ENCODE data around the gene CSK. TPM values are rescaled to one million over a fixed set of nuclear protein-coding genes. Genes with fewer than 3 reads are reported as not detected.

Gene CSK
- total RNA-seq, 1 donor from 2014 or later, result 65.6 TPM

DNA sequence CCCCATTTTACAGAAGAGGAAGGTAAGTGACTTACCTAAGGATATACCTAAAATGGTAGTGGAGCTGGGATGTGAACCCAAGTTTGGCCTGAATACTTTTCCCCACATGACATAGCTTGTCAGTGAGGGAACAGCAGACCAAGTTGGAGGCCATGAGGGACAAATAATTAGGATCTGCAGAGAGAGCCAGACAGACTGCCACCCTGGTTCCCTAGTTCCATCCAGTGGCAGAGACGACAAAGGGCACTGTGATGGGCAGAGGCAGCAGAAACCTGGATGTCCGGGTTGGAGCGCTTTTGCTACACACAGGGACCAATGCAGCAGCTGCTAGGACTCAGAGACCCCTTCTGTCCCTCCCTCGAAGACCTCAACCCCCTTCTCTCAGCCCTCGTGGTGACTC is 45.7 kb downstream of the CSK start:
- ATAC-seq (no peak), DNase-seq (no peak)
- TF ChIP-seq CTCF (IDR thresholded peaks at IDR 0.05), result no peak
- no peaks in the 10 kb centered on the region for H3K4me1 ChIP-seq
- H3K9me3 ChIP-seq, result no peaks in the 10 kb centered on the region
- peaks cover 25% of the 10 kb centered on the region for H3K27me3 ChIP-seq
- H3K4me3 ChIP-seq, result no peak overlapping the region
- no peak overlapping the region for H3K27ac ChIP-seq
- no peaks in the 10 kb centered on the region for H3K36me3 ChIP-seq
- intact Hi-C loops (cut with DNase I), result no loop called here

DNA sequence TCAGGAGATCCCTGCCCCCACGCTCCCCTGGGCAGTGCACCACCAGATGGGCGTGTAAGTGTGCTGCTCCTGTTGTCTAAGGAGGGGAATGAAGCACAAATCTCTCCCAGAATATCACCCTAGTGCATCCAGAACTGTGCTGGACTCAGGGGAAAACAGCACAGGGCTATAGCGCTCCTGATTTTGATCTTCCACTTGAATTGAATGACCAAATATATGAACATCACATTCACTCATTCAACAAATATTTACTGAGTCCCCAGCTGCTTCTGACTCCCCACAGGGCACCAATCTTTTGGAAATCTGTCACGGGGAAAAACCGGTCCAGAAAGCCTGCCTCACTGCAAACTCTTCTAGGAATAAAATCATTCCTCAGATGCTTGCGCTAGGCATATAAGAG is 47.0 kb downstream of the CSK start:
- no peak overlapping the region for H3K27ac ChIP-seq
- no peaks in the 10 kb centered on the region for H3K4me1 ChIP-seq
- DNase-seq, result no peak
- H3K9me3 ChIP-seq, result no peaks in the 10 kb centered on the region
- TF ChIP-seq CTCF (IDR thresholded peaks at IDR 0.05), result no peak
- intact Hi-C loops (cut with DNase I), result no loop called here
- no peaks in the 10 kb centered on the region for H3K36me3 ChIP-seq
- no peak overlapping the region for H3K4me3 ChIP-seq
- no peak for ATAC-seq
- peaks cover 25% of the 10 kb centered on the region for H3K27me3 ChIP-seq

GRCh38 chr15:74829486-74829885 is 47.6 kb downstream of the CSK start:
- DNase-seq (no peak), ATAC-seq (no peak)
- Histone ChIP-seq H3K4me1 (no peaks in the 10 kb centered on the region), H3K9me3 (no peaks in the 10 kb centered on the region), H3K27me3 (peaks cover 25% of the 10 kb centered on the region), H3K4me3 (no peak overlapping the region), H3K36me3 (no peaks in the 10 kb centered on the region), H3K27ac (no peak overlapping the region)
- intact Hi-C loops (cut with DNase I), result no loop called here
- TF ChIP-seq CTCF (IDR thresholded peaks at IDR 0.05), result no peak

DNA sequence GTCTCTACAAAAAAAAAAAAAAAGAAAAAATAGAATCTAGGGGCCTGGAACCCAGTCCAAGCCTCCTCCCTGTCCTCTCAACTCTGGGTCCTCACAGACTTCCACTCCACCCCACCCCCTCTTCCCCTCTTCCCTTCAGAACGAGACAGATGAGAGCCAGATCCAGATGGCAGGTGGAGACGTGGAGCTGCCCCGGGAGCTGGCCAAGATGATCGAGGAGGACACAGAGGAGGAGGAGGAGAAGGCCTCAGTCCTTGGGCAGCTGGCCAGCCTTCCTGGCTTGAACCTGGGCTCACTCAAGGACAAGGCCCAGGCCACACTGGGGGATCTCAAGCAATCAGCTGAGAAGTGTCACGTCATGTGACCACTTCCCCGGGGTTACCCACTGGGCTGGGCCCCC is 48.1 kb downstream of the CSK start:
- H3K4me3 ChIP-seq, result no peak overlapping the region
- ATAC-seq (no peak), DNase-seq (no peak)
- no peak overlapping the region for H3K27ac ChIP-seq
- TF ChIP-seq CTCF (IDR thresholded peaks at IDR 0.05), result no peak
- no peaks in the 10 kb centered on the region for H3K36me3 ChIP-seq
- no peaks in the 10 kb centered on the region for H3K4me1 ChIP-seq
- H3K27me3 ChIP-seq, result peaks cover 25% of the 10 kb centered on the region
- H3K9me3 ChIP-seq, result no peaks in the 10 kb centered on the region
- intact Hi-C loops (cut with DNase I), result no loop called here

- ATAC-seq (no peak), DNase-seq (no peak)
- intact Hi-C loops (cut with DNase I), result no loop called here
- TF ChIP-seq CTCF (IDR thresholded peaks at IDR 0.05), result no peak
- Histone ChIP-seq H3K27me3 (peaks cover 25% of the 10 kb centered on the region), H3K27ac (no peak overlapping the region), H3K4me1 (no peaks in the 10 kb centered on the region), H3K4me3 (no peak overlapping the region), H3K9me3 (no peaks in the 10 kb centered on the region), H3K36me3 (no peaks in the 10 kb centered on the region)
Observed at GRCh38 chr15:74830868-74831267, 49.0 kb downstream of the CSK start.

DNA sequence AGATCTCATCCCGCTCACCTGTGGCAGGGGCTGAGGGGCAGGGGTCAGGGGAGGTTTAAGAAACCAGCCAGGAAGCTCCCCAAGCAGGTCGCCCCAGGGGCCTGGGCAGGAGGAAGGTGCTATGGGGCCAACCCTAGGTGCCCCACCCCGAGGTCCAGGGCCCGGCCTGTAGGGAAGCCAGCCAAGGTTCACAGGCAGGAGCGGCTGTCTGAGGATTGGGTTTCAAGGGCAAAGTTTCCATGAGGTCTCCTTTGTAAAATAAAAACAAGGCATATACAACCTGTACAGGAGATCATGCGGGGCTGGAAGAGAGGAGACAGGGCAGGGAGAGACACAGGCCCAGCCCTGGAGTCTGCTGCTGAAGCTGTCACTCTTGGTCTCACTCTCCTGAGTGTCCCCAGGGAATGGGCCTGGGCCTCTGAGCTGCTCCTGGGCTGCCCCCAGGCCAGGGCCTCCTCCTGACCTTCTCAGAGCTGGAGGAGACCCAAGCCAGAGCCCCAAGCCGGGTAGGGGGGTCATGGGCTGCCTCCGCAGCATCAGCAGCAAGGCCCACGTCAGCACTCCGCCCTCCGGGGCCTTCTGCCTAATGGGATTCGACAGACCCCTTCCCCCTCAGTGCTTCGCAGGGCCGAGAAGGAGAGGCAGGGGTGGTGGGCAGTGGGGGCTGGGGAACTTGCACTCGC is 50.1 kb downstream of the CSK start:
- intact Hi-C loops (cut with DNase I), result no loop called here

More for the DNA sequence above, 50.1 kb downstream of the CSK start:
- no peaks in the 10 kb centered on the region for H3K4me1 ChIP-seq
- ATAC-seq (no peak), DNase-seq (no peak)
- H3K27me3 ChIP-seq, result peaks cover 19% of the 10 kb centered on the region
- no peak overlapping the region for H3K27ac ChIP-seq
- no peaks in the 10 kb centered on the region for H3K9me3 ChIP-seq
- peaks cover 4% of the 10 kb centered on the region for H3K36me3 ChIP-seq
- H3K4me3 ChIP-seq, result no peak overlapping the region
- TF ChIP-seq CTCF (IDR thresholded peaks at IDR 0.05), result no peak
